GM21825 (cell line): ENCODE measurements around the gene RASSF3.

Source experiments
- ATAC-seq: cut with Tn5 transposase; IDR thresholded peaks from one replicate; pipeline ENCODE4 v1.9.1; 2021; ENCODE audit warnings: mild to moderate bottlenecking, moderate library complexity; ENCODE audit not compliant: unreplicated experiment

The RASSF3 gene

GRCh38 chr12:64667793-64668192 lies 57.5 kb downstream of the RASSF3 start:
- no peak for ATAC-seq

GRCh38 chr12:64669270-64669842 lies 59.1 kb downstream of the RASSF3 start:
- peak; percentile 71 for ATAC-seq

GRCh38 chr12:64670019-64670418 lies 59.7 kb downstream of the RASSF3 start:
- ATAC-seq, result no peak

GRCh38 chr12:64670919-64671639 lies 60.8 kb downstream of the RASSF3 start:
- ATAC-seq, result no peak

- no peak for ATAC-seq
These were observed 61.4 kb downstream of the RASSF3 start for GRCh38 chr12:64671681-64672080.

GRCh38 chr12:64672925-64673409 lies 62.7 kb downstream of the RASSF3 start:
- ATAC-seq, result no peak

GRCh38 chr12:64673490-64674169 lies 63.3 kb downstream of the RASSF3 start:
- no peak for ATAC-seq

GRCh38 chr12:64674367-64674922 lies 64.2 kb downstream of the RASSF3 start:
- no peak for ATAC-seq

GRCh38 chr12:64675795-64676194 lies 65.5 kb downstream of the RASSF3 start:
- ATAC-seq, result no peak

GRCh38 chr12:64678248-64678647 lies 68.0 kb downstream of the RASSF3 start:
- no peak for ATAC-seq

- no peak for ATAC-seq
These were observed 68.5 kb downstream of the RASSF3 start for GRCh38 chr12:64678835-64679234.

GRCh38 chr12:64679487-64680001 lies 69.2 kb downstream of the RASSF3 start:
- no peak for ATAC-seq

- no peak for ATAC-seq
These were observed 69.9 kb downstream of the RASSF3 start for GRCh38 chr12:64680235-64680634.

GRCh38 chr12:64681200-64682052 lies 71.1 kb downstream of the RASSF3 start:
- no peak for ATAC-seq

- no peak for ATAC-seq
These were observed 72.4 kb downstream of the RASSF3 start for GRCh38 chr12:64682572-64683277.

GRCh38 chr12:64683816-64684543 lies 73.7 kb downstream of the RASSF3 start:
- no peak for ATAC-seq

GRCh38 chr12:64685050-64685449 lies 74.8 kb downstream of the RASSF3 start:
- ATAC-seq, result no peak

GRCh38 chr12:64685605-64686004 lies 75.3 kb downstream of the RASSF3 start:
- no peak for ATAC-seq

GRCh38 chr12:64687816-64688215 lies 77.5 kb downstream of the RASSF3 start:
- ATAC-seq, result no peak
